ENCODE results near the gene BEST2.
"Not testable (repeated sequence)": the region's sequence is repeated elsewhere in the genome, so short reads cannot be mapped to it uniquely, and the experiment has no call there.

Gene BEST2

GRCh38 chr19:12751635-12752034 lies at the start of gene BEST2:
Gene BEST2 (plus strand): TSS chr19:12751791. CDS start chr19:12752593, 802 bp downstream.
- no peak for DNase-seq

- no peak for DNase-seq
These were observed 48.5 kb upstream of the BEST2 start for GRCh38 chr19:12703046-12703445.

GRCh38 chr19:12705169-12705568 lies 46.4 kb upstream of the BEST2 start:
- DNase-seq, result no peak

- no peak for DNase-seq
These were observed 45.8 kb upstream of the BEST2 start for GRCh38 chr19:12705654-12706331.

- no peak for DNase-seq
These were observed 45.3 kb upstream of the BEST2 start for GRCh38 chr19:12706332-12706718.

- no peak for DNase-seq
These were observed 43.0 kb upstream of the BEST2 start for GRCh38 chr19:12708641-12709040.

- no peak for DNase-seq
These were observed 40.4 kb upstream of the BEST2 start for GRCh38 chr19:12711187-12711586.

- DNase-seq, result not testable (repeated sequence)
These were observed 39.5 kb upstream of the BEST2 start for GRCh38 chr19:12712077-12712476.

- not testable (repeated sequence) for DNase-seq
These were observed 38.3 kb upstream of the BEST2 start for GRCh38 chr19:12713304-12713703.

- DNase-seq, result no peak
These were observed 36.5 kb upstream of the BEST2 start for GRCh38 chr19:12715102-12715501.

GRCh38 chr19:12715929-12716328 lies 35.7 kb upstream of the BEST2 start:
- DNase-seq, result no peak

- no peak for DNase-seq
These were observed 31.3 kb upstream of the BEST2 start for GRCh38 chr19:12720296-12720695.

- DNase-seq, result no peak
These were observed 30.5 kb upstream of the BEST2 start for GRCh38 chr19:12720851-12721655.

- peak; percentile 39 for DNase-seq
These were observed 29.7 kb upstream of the BEST2 start for GRCh38 chr19:12721656-12722565.

GRCh38 chr19:12722566-12723380 lies 28.8 kb upstream of the BEST2 start:
- DNase-seq, result peak; percentile 91

- no peak for DNase-seq
These were observed 28.3 kb upstream of the BEST2 start for GRCh38 chr19:12723381-12723640.

- DNase-seq, result no peak
These were observed 27.8 kb upstream of the BEST2 start, which contains the start of gene TNPO2 for GRCh38 chr19:12723641-12724426. Gene TNPO2 (minus strand): TSS chr19:12723932. CDS start chr19:12720977, 2,955 bp downstream.

- DNase-seq, result not testable (repeated sequence)
These were observed 26.0 kb upstream of the BEST2 start for GRCh38 chr19:12725612-12726011.

- DNase-seq, result no peak
These were observed 24.6 kb upstream of the BEST2 start for GRCh38 chr19:12726988-12727316.

- no peak for DNase-seq
These were observed 23.7 kb upstream of the BEST2 start for GRCh38 chr19:12727745-12728433.

GRCh38 chr19:12730064-12730463 lies 21.5 kb upstream of the BEST2 start:
- DNase-seq, result no peak

All from T1000 (cell line).